ENCODE measurements around the gene FGG. TPM values are rescaled to one million over a fixed set of nuclear protein-coding genes. Genes with fewer than 3 reads are reported as not detected.

FGG gene
- total and polyA plus RNA-seq, 2 donors from 2014 or later, result 1.8 to 2.8 TPM

DNA sequence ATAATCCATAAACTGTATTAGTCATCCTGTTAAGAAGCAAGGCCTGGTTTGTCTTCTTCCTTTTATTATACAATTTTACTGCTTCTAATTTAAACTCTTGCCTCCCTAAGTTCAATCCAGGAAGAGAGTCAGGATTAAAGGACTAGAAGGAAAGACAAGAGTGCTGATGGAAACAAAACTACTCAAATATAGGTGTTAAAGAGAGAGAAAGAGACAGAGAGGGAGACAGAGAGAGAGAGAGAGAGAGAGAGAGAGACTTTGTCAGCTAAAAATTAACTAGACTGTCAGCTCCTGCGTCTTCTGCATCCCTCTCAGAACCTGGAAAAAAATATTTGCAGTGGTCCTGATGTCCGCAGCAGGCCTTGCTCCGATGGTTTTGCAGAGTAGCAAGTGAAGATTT lies 13.5 kb upstream of the FGG start:
- no peak overlapping the region for H3K4me3 ChIP-seq (ENCODE audit: low read length in 3 of 3)
- H3K9me3 ChIP-seq (ENCODE audit: control insufficient read depth in 2 of 3, insufficient read depth in 1 of 3, low read length in 3 of 3), result no peaks in the 10 kb centered on the region
- H3K36me3 ChIP-seq (ENCODE audit: control insufficient read depth in 2 of 3, insufficient read depth in 3 of 3, low read length in 3 of 3), result no peaks in the 10 kb centered on the region
- H3K9ac ChIP-seq (ENCODE audit: low read length in 3 of 3), result no peak overlapping the region
- intact Hi-C loops (cut with DNase I), result loop anchor here (10.0 kb wide), 1 partner anchor 71 kb away; the partner anchor contains the start of gene PLRG1
- FAIRE-seq (no peak), DNase-seq (no peak)
- TF ChIP-seq, protein P1, sequence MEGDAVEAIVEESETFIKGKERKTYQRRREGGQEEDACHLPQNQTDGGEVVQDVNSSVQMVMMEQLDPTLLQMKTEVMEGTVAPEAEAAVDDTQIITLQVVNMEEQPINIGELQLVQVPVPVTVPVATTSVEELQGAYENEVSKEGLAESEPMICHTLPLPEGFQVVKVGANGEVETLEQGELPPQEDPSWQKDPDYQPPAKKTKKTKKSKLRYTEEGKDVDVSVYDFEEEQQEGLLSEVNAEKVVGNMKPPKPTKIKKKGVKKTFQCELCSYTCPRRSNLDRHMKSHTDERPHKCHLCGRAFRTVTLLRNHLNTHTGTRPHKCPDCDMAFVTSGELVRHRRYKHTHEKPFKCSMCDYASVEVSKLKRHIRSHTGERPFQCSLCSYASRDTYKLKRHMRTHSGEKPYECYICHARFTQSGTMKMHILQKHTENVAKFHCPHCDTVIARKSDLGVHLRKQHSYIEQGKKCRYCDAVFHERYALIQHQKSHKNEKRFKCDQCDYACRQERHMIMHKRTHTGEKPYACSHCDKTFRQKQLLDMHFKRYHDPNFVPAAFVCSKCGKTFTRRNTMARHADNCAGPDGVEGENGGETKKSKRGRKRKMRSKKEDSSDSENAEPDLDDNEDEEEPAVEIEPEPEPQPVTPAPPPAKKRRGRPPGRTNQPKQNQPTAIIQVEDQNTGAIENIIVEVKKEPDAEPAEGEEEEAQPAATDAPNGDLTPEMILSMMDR (IDR thresholded peaks at IDR 0.05; ENCODE audit: borderline replicate concordance, extremely low read depth, insufficient read depth), result no peak
- no peaks in the 10 kb centered on the region for H3K27me3 ChIP-seq (ENCODE audit: control insufficient read depth, insufficient read depth, low read length)
- no peak overlapping the region for H3K27ac ChIP-seq (ENCODE audit: low read depth in 2 of 2, low read length in 2 of 2)
- H3K4me1 ChIP-seq (ENCODE audit: control insufficient read depth in 2 of 3, insufficient read depth in 2 of 3, low read depth in 1 of 3, low read length in 3 of 3), result no peaks in the 10 kb centered on the region

DNA sequence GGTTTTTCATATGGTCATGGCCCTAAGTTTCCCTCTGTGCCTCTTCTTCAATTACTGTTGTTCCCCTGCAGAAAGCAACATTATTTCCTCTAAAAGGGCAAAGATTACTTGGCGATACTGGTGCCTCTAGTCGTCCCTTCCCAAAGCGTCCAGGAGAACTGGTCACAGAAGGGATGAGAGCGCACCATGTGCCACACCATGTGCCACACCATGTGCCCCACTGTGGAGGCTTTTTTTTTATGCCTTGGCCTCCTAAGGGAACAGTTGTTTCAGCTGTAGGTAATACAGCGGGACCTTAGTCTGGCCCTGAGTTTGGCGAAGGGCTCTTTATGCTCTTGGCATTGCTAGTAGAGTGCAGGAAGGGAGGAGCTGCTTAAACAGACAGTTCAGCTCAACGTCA lies 11.5 kb upstream of the FGG start:
- no peak overlapping the region for H3K27ac ChIP-seq (ENCODE audit: low read depth in 2 of 2, low read length in 2 of 2)

GRCh38 chr4:154623436-154623835 lies 11.0 kb upstream of the FGG start:
- DNase-seq (no peak), FAIRE-seq (no peak)
- intact Hi-C loops (cut with DNase I), result loop anchor here (10.0 kb wide), 1 partner anchor 69 kb away; the partner anchor contains the start of gene PLRG1

More for the DNA sequence above, 11.5 kb upstream of the FGG start:
- no peak for DNase-seq
- H3K27me3 ChIP-seq (ENCODE audit: control insufficient read depth, insufficient read depth, low read length), result no peaks in the 10 kb centered on the region
- intact Hi-C loops (cut with DNase I), result loop anchor here (10.0 kb wide), 1 partner anchor 69 kb away; the partner anchor contains the start of gene PLRG1
- no peak for FAIRE-seq
- no peaks in the 10 kb centered on the region for H3K9me3 ChIP-seq (ENCODE audit: control insufficient read depth in 2 of 3, insufficient read depth in 1 of 3, low read length in 3 of 3)
- no peak overlapping the region for H3K4me3 ChIP-seq (ENCODE audit: low read length in 3 of 3)
- TF ChIP-seq, protein P1 (IDR thresholded peaks at IDR 0.05; ENCODE audit: borderline replicate concordance, extremely low read depth, insufficient read depth), result no peak
- H3K36me3 ChIP-seq (ENCODE audit: control insufficient read depth in 2 of 3, insufficient read depth in 3 of 3, low read length in 3 of 3), result no peaks in the 10 kb centered on the region
- H3K9ac ChIP-seq (ENCODE audit: low read length in 3 of 3), result no peak overlapping the region
- no peaks in the 10 kb centered on the region for H3K4me1 ChIP-seq (ENCODE audit: control insufficient read depth in 2 of 3, insufficient read depth in 2 of 3, low read depth in 1 of 3, low read length in 3 of 3)

More at GRCh38 chr4:154623436-154623835, 11.0 kb upstream of the FGG start:
- Histone ChIP-seq H3K9me3 (ENCODE audit: control insufficient read depth in 2 of 3, insufficient read depth in 1 of 3, low read length in 3 of 3) (no peaks in the 10 kb centered on the region), H3K4me1 (ENCODE audit: control insufficient read depth in 2 of 3, insufficient read depth in 2 of 3, low read depth in 1 of 3, low read length in 3 of 3) (no peaks in the 10 kb centered on the region), H3K27me3 (ENCODE audit: control insufficient read depth, insufficient read depth, low read length) (no peaks in the 10 kb centered on the region), H3K36me3 (ENCODE audit: control insufficient read depth in 2 of 3, insufficient read depth in 3 of 3, low read length in 3 of 3) (no peaks in the 10 kb centered on the region), H3K4me3 (ENCODE audit: low read length in 3 of 3) (no peak overlapping the region), H3K27ac (ENCODE audit: low read depth in 2 of 2, low read length in 2 of 2) (no peak overlapping the region), H3K9ac (ENCODE audit: low read length in 3 of 3) (no peak overlapping the region)
- TF ChIP-seq, protein P1 (IDR thresholded peaks at IDR 0.05; ENCODE audit: borderline replicate concordance, extremely low read depth, insufficient read depth), result no peak

Data from kidney (tissue), 14 donors.